Right lung (tissue), 5 donors: ENCODE results near the gene CXADR. TPM values are rescaled to one million over a fixed set of nuclear protein-coding genes. Genes with fewer than 3 reads are reported as not detected.

Experiments used
- DNase-seq, 2 donors: peaks; one replicate each; pipeline ENCODE4 v3.0.0-alpha.2; 2013
- polyA plus RNA-seq, 5 donors: library from polyadenylated mRNA; unstranded; fragments of 120-200 nt; gene quantifications; one replicate each; pipeline versions ENCODE4 v1.2.1 to v1.2.3, GENCODE V29; 2013; ENCODE audit warnings: inconsistent platforms in 1 of 5, low replicate concordance in 1 of 5; ENCODE audit not compliant: insufficient read length in 5 of 5, insufficient read depth in 1 of 5

Gene CXADR
- polyA plus RNA-seq, 5 donors, result 15.6 to 28.4 (median 25.5) TPM

DNA sequence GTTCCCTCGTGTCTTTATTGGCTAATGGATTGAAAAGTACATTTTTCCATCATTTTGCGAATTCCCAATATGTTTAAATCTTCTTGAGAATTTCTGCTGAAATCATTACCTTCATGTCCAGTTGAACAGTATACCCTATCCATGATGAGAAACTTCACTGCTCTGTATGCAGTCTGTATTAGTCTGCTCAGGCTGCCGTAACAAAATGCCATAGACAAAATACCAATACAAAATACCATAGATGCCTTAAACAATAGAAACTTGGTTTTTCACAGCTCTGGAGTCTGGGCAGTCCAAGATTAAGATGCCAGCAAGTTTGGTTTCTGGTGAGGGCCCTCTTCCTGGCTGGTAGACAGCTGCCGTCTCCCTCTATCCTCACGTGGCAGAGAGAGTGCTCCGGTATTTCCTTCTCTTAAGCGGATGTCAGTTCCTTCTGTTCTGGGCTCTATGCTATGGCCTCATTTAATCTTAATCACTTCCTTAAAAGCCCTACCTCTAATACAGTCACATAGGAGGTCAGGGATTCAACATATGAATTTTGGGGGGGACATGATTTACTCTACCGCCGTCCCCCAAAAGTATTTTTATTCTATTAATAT, 27.0 kb downstream of the CXADR start:
- no peak for DNase-seq

DNA sequence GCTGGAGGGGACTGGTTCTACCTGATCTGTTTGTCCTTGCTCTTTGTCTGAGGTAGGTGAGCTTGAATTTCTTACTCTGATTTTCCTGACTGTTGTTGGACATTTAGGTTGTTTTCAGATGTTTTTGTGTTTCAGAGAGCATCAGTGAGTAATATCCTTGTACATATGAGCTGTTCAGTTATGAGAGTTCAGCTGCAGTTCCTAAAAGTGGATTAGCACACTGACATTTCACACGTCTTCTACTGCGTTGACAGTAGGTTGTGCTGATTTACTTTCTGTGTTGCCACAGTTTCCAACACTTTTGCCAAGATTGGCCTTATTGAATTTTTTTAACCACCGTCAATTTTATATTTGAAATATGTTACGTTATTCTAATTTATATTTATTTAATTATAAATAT, 27.7 kb downstream of the CXADR start:
- DNase-seq, result no peak

DNA sequence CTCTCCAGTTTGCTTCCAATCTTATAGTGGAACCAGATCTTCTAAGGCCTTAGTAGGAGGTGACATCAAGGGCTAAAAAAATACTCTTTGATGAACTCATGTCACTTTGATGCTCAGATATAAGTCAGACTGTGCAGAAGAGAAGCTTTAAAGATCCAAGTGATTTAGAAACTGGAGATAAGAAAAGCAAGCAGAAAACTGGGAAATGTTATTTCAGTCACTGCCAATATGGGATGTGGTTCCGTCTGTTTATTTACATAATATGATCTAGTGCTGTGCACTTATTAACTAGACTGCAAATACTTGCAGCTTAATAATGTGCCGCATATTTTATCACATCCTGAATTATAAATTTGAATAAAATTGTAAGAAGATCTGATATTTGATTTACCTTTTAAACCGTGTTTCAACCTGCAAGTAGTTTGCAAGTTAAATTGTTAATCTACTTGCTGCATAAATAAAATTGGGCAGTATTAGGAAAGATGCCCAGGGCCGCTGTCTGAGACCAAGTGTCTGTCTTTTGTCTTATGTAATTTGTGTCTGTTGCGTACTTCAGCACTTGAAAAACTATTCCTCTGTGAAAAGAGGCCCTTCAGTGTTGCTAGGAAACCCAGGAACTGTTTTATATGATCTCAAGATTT, 29.6 kb downstream of the CXADR start:
- DNase-seq, result peak; percentile 32 to 36

DNA sequence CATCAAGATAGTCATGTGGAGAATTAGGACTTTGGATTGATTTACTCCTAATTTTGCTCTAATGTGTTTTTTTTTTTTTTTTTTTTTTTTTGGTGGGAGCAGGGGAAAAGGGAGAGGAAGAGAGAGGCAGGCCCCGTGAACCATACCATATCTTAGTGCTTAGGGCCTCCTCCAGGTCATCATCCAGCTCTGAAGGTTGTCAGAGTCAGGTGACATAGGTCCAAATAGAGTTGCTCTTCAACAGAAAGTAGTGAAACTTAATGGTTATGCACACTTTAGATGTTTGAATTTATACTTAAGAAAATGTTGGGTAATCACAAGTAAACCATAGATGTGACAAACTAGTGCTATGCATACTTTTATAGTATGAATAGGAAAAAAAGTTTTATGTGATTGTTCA, 32.2 kb downstream of the CXADR start:
- DNase-seq, result no peak

DNA sequence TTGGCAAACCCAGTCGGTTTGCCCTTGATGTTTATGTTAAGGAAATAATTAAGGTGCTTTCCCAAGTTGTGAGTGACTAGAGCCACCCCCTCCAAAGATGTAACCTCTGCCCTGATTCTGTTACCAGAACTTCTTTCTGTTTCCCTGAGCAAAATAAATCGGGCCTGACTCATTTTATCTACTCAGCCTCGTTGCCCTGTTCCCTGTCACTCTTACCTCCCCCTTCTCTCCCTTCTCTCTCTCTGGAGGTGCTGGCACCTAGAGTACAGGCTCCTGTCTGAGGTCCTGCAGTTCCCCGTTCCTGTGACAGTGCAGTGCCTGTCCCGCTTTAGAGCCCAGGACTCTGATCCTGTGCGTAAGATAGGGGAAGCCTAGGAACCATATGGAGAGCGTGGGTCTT, 35.4 kb downstream of the CXADR start:
- DNase-seq, result no peak

DNA sequence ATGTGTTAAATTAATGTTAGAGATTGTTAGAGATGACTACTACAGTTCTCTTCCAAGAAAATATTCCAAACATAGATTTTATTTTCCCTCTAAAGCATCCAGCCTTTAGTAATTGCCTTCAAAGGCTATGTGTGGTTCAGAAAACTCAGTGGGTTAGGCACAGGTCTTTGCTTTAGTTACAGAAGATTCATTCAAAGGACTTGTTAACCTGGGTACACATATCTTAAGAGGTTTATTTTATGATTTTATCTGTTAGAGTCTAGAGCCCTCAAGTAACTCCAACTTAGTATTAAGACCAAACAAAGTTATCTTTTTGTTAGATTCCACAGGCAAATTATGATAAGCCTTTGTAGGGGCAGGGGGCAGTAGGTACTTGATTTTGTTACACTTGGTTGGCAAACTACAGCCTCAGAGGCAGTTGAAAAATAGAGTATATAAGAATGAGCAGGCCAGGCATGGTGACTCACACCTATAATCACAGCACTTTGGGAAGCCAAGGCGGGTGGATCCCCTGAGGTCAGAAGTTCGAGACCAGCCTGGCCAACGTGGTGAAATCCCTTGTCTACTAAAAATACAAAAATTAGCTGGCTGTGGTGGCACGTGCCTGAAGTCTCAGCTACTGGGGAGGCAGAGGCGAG, 37.9 kb downstream of the CXADR start:
- DNase-seq, result no peak

DNA sequence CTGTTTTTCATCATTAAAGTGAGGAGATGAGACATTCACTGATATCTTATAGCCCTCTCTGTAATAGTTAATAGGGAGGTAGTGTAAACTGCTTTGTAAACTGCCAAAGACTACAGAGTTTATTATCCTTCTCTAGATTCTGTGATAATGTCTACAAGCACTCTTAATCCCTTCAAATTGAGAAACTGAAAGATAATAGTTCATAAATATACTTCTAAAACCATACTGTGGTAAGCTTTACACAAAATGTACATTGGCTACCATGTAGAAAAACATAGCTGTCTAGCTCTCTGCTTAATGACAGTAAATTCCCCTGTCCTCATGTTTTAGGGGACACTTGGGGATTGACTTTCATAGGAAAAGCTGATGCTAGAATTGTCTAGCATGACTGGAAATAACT, 39.6 kb downstream of the CXADR start:
- DNase-seq, result no peak

DNA sequence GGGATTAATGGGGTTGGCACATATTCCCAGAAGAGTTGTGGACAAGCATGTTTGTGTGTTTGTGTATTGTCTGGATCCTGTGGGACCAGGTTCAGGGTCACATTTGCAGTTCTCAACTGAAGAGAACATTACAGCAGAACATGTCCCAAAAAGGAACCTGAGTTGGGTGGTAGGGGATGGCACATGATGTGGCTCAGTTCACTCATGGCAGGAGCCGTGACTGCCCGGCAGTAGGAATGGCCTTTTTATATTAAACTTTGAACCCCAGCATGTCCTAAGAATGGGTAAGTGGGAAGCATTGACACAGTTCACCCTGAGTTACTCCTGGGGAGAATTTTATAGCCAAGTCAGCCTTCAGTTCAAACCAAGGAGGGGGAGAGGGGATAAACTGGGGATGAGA, 41.3 kb downstream of the CXADR start:
- DNase-seq, result no peak

DNA sequence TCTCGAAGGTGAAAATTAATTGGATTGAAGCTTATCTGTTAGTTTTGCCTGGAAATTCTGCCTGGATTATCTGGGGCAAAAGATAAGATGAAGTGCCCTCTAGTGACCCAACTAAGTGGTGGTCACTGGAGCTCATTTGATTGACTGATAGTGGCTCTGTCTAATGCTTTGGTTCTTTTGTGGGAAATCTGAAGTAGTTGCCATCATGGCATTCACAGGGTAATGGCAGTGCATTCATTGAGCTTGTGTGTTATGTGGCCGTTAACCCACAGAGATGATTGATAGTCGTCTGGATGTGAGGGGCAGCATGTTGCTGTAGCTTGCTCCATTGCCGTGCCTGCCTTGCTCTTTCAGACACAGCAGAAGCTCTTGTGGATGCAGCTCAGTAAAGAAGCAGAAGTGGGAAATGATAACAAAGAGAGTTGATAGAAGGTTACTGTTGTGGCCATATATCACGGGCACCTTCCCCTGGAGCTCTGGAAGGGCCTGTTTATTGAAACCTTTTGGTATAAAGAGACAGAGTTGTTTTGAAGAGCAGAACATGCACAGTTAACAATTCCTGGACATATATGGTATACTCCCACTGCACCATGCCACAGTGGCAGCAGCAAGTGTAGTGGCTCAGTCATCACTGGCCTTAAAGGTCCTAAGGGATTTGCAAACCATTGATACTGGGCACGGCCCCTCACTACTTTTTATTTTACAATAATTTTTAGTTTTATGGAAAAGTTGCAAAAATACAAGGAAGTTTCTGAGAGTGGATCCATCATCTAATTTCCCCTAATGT, 42.0 kb downstream of the CXADR start:
- DNase-seq, result no peak

DNA sequence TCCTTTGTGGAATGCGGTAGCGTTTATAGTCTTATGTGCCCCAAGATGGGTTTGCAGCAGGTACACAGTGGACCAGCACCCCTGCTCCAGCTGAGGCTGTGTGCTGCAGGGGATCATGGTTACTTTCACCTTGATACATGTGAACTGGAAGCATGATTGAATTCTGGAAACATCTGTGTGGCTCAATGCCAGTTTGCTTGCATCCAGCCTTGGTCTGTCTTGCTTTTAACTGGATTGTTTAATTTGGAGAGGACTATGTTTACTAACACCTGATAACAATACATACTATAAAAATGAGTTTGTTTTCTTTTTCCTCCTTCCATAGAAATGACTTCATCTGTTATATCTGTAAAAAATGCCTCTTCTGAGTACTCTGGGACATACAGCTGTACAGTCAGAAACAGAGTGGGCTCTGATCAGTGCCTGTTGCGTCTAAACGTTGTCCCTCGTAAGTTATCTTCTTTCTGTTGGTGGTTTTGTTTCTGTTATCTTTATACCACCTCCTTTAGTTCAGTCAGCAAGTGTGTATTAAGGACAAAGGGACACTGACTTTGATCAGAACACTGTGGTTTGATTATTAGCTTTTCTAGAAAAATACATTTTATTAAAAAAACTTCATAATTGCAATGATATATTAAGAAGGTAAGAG, 47.7 kb downstream of the CXADR start:
- no peak for DNase-seq

DNA sequence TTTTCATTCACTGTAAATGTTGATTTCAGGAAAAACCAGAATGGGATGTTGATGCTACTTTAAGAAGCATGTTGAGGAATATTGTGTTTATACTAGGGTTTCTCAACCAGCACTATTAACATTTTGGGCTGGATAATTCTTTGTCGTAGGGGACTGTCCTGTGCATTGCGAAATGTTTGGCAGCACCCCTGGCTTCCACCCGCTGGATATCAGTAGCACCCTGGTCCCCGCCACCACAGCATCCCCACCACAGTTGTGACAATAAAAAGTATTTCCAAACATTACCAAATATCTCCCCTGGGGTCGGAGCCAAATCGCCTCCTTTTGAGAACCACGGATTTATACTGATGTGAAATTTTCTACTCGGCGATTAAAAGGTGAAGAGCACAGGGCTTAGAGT, 57.9 kb downstream of the CXADR start:
- DNase-seq, result peak; percentile 65 to 70

DNA sequence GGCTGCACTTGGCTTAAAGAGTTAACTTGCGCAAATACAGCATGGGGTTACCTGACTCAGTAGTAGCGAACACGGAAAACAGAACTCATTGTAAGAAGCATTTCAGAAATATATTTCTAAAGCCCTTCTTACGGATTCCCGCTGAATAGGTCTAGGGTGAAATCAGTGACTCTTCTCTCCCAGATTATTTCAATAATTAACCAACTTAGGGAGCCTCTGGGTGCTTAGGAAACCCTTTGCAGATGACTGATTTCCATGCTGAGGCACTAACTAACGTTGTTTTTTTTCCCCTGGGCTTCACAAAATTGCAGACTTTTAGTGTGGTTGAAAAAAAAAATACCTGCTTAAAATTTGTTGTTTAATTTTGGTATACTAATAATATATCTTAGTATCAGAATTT, 59.6 kb downstream of the CXADR start:
- DNase-seq, result no peak

DNA sequence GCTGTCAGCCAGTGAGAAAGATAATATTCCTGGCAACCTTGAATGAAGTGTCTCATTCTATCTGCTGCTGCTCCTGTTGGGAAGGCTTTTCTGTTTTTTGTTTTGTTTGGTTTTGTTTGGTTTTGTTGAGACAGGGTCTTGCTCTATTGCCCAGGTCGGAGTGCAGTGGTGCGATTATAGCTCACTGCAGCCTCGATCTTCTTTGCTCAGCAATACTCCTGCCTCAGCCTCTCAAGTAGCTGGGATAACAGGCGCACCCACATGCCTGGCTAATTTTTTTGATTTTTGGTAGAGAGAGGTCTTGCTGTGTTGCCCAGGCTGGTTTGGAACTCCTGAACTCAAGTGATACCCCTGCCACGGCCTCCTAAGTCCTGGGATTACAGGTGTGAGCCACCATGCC, 62.2 kb downstream of the CXADR start:
- no peak for DNase-seq

DNA sequence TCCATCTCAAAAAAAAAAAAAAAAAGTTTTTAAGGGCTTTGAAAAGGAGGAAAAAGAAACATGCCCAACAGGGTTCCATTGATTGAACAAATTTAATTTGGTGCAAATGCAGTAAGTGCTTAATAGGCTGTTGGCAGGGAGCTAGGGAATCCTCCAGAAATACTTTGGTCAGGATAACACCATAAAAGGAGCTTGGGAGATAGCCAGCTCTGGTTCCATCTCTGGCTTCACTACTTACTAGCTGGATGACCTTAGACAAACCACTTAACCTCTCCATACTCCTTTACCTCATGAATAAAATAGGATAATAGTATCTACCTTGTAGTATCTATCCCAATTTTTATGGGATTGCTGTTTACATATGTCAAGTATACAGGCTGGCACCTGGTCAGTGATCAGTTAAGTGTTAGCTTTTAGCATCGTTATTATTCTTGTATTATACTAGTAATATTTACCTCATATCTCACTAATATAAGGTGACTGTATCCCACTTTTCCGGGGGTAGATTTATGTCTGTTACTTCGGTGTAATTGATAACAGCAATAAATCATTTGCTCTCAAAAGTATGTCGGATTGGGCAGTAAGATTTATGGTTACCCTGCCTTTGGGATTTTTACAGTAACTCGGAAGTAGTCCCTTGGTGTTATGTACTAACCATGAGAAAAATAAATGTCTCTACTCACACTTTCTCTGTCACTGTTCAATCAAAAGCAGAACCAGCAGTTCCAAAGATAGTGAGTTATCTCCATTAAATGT, 63.4 kb downstream of the CXADR start:
- no peak for DNase-seq

DNA sequence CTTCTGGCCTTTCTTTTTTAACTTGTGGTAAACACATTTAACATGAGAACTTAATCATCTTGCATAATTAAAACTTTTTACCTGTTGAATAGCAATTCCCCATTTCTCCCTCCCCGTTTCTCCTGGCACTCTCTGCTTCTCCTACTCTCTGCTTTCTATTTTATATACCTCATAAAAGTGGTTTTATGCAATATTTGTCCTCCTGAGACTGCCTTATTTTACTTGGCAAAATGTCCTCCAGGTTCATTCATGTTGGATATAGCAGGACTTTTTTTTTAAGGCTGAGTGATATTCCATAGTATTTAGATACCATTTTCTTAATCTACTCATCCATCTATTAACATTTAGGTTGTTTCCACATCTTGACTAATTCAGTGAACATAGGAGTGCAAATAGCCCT, 64.9 kb downstream of the CXADR start:
- DNase-seq, result no peak

DNA sequence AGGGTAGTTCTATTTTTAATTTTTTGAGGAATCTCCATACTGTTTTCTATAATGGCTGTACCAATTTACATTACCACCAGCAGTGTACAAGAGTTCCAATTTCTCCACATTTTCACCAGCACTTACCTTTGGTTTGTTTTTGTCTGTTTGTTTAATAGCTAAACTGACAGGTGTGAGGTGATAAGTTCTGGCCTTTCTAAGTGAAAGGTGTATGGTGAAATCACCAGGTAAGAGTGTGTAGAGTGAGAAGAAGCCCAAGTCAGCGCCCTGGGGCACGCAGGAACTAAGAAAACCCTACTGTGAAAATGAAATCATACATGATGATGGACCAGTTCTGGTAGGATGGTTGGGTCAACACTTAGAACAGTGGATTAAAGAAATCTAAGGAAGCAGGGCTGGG, 65.3 kb downstream of the CXADR start:
- DNase-seq, result no peak

DNA sequence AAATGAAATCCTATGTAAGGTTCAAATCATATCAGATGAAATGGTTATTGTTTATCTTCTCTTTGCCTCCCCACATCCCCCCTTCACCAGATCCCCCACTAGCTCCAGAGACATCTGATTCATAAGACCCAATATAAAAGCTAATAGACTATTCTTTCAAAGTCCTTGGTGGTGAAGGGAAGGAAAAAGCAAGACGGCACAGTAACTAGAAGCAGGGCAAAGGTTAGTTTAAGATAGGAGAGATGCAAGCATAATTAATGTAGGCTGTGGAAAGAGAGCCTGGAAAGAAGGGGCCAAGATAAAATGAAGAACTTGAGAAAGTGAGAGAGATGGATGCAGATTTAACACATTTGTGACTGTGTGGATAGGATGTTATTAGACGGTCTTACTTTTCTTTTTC, 66.0 kb downstream of the CXADR start:
- no peak for DNase-seq

DNA sequence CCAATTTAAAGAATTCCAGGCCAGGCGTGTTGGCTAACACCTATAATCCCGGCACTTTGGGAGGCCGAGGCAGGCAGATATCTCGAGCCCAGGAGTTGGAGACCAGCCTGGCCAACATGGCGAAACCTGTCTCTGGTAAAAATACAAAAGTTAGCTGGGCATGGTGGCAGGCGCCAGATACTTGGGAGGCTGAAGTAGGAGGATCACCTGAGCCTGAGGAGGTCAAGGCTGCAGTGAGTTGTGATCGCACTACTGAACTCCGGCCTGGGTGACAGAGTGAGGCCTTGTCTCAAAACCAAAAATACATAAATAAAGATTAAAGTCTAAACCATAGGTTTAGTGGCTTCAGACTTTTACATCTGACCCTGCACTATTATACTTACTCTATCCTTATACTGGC, 67.5 kb downstream of the CXADR start:
- no peak for DNase-seq

DNA sequence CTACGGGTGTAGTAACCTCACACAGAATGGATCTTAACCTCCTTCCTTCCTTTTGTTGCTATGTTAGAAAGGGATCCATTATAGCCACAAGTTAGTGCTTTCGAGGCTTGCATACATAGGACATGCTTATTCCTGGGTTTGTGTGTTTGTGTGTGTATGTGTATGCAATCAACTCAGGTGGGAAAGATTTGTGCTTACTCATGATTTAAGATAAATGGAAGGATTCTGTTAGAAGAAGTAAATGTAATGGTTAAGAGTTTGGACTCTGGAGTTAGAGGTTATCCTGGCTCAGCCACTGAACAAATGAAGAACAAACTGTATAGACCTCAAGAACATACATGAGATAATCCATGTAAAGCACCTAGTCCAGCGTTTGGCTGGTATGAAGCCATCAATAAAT, 71.1 kb downstream of the CXADR start:
- no peak for DNase-seq

DNA sequence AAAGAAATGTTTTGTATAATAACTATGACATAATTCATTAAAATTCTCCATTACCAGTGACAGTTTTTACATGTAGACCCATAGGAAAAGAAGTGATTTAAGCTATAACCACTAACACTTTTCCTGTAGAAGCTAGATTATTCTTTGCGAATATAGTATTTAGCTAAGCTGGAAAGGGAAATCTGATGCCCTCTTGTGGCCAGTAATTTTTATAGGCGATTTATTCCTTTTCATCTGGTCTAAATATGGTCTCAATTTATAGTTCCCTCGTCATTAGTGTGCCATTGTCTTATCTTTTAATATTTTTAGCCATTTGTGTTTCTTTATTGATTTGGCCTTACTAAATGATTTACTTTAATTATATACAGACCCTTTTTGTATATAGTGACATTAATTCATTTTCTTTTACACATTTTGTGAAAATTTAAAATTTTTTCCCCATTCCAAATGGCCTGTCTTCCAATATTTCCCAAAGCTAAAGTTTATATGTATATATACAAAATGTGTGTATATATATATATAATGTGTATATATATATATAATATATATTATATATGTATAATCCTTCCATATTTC, 73.1 kb downstream of the CXADR start:
- peak in 1 of 2 donors; percentile 50 for DNase-seq

DNA sequence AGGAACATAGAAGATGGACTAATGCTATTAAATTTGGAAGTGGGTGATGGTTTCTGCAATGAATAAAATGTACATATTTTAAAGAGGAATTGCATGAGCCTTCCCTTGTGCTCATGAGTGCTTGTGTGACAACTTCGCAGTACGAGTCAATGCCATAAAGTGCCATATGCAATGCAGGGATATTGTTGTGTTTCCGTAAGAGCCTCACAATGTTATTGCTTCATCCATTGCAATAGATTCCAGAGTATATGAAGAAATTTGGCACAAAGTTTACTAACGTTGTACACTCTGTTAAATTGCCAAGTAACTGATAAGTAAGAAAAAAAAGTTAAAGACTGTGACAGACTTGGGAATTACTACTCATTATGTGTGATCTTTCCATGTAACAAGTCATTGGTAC, 77.6 kb downstream of the CXADR start:
- DNase-seq, result peak; percentile 52 to 67
